GM12878 (cell line): Measurements from ENCODE around the gene CALD1. TPM values are rescaled to one million over a fixed set of nuclear protein-coding genes. Genes with fewer than 3 reads are reported as not detected.

Experiments used
- ATAC-seq: fragments of 200-7000 bp; cut with Tn5 transposase; 3 replicates; pipeline ENCODE4 v1.9.1; 2020; ENCODE audit warnings: mild to moderate bottlenecking, moderate library complexity
- BruUV-seq: library from RNA; stranded (reverse); fragments of 400-500 nt; replicated peaks from 2 replicates; lab custom pipeline; 2021; lab: Mats Ljungman, UMichigan
- CTCF ChIA-PET: fragments of 300-600 bp; sonication (Branson Sonifier 250); formaldehyde crosslinking; extraction: SDS; loops from one replicate; lab custom pipeline; 2021; ENCODE audit warnings: inconsistent platforms; lab: Yijun Ruan, JAX
- POLR2A ChIA-PET: fragments of 350-600 bp; formaldehyde crosslinking; extraction: SDS; loops from one replicate; lab custom pipeline; 2021; ENCODE audit warnings: inconsistent platforms; lab: Charles Lee
- RAD21 ChIA-PET: fragments of 300-600 bp; sonication (Branson Sonifier 250); formaldehyde crosslinking; loops from one replicate; lab custom pipeline; 2023; ENCODE audit warnings: antibody characterized with exemption; ENCODE audit not compliant: unreplicated experiment; lab: Charles Lee
- SMC1A ChIA-PET: fragments of 300-600 bp; sonication (Branson Sonifier 250); formaldehyde crosslinking; loops from one replicate; lab custom pipeline; 2023; ENCODE audit not compliant: unreplicated experiment, uncharacterized antibody; lab: Charles Lee
- DNase-seq: peaks from one replicate; pipeline ENCODE4 v3.0.0-alpha.2; 2011; ENCODE audit warnings: low read depth, low spot score
- FAIRE-seq: peaks from 3 replicates; lab custom pipeline; 2011; peaks lifted over from hg19 to GRCh38; lab: Jason Lieb, UNC
- H2AFZ ChIP-seq: 2 replicates; pipeline ENCODE4 v1.6.0; 2011; ENCODE audit warnings: low read depth, low read length, control low read depth; ENCODE audit not compliant: control insufficient read depth
- H3K27ac ChIP-seq: 2 replicates; pipeline ENCODE4 v1.5.1; 2011; ENCODE audit warnings: control low read depth; ENCODE audit not compliant: control insufficient read depth, insufficient read depth
- H3K27me3 ChIP-seq, 2 experiments: replicated peaks in 1 of 2; 2 replicates each; pipeline versions ENCODE4 v1.6.0 to v1.6.1; 2011; ENCODE audit warnings: low read length in 1 of 2; ENCODE audit not compliant: control insufficient read depth in 2 of 2, insufficient read depth in 2 of 2
- H3K36me3 ChIP-seq, 2 experiments: 2 replicates each; pipeline ENCODE4 v1.5.1; 2011; ENCODE audit warnings: low read length in 1 of 2; ENCODE audit not compliant: control insufficient read depth in 2 of 2, insufficient read depth in 2 of 2
- H3K4me1 ChIP-seq: 2 replicates; pipeline ENCODE4 v1.6.1; 2011; ENCODE audit warnings: mild to moderate bottlenecking, low read length, moderate library complexity, mixed read lengths; ENCODE audit not compliant: control insufficient read depth, insufficient read depth
- H3K4me2 ChIP-seq: 2 replicates; pipeline ENCODE4 v1.6.0; 2011; ENCODE audit warnings: control low read depth; ENCODE audit not compliant: control insufficient read depth, insufficient read depth
- H3K4me3 ChIP-seq: fragments of 200-600 bp; sonication (generic); 2 replicates; pipeline ENCODE4 v1.5.1; 2016
- H3K79me2 ChIP-seq: 2 replicates; pipeline ENCODE4 v1.6.0; 2011; ENCODE audit warnings: low read length; ENCODE audit not compliant: control insufficient read depth, insufficient read depth
- H3K9ac ChIP-seq: 2 replicates; pipeline ENCODE4 v1.8.0; 2011; ENCODE audit warnings: low read length, control low read depth, mixed read lengths; ENCODE audit not compliant: control insufficient read depth, insufficient read depth
- H3K9me3 ChIP-seq: replicated peaks from 3 replicates; pipeline ENCODE4 v1.5.1; 2011; ENCODE audit warnings: mild to moderate bottlenecking, low read length; ENCODE audit not compliant: control insufficient read depth, insufficient read depth
- H4K20me1 ChIP-seq: 2 replicates; pipeline ENCODE4 v1.6.0; 2011; ENCODE audit not compliant: control insufficient read depth, insufficient read depth
- CBFB ChIP-seq: IDR thresholded peaks from 2 replicates; pipeline ENCODE4 v1.6.1; 2016; ENCODE audit warnings: antibody characterized with exemption, low read depth
- CBX3 ChIP-seq: fragments of 200-600 bp; sonication (generic); IDR thresholded peaks from 2 replicates; pipeline ENCODE4 v1.6.1; 2016; ENCODE audit warnings: low read depth, borderline replicate concordance
- CREB1 ChIP-seq: IDR thresholded peaks from 2 replicates; pipeline ENCODE4 v1.6.1; 2012; ENCODE audit warnings: low read depth, mild to moderate bottlenecking, inconsistent platforms
- DPF2 ChIP-seq: fragments of 450-650 bp; IDR thresholded peaks from 2 replicates; pipeline ENCODE4 v1.6.1; 2017; ENCODE audit warnings: mild to moderate bottlenecking
- EED ChIP-seq: sonication (generic); IDR thresholded peaks from 2 replicates; pipeline ENCODE4 v1.6.1; 2016; ENCODE audit warnings: antibody characterized with exemption, low read depth
- ETV6 ChIP-seq, 2 experiments: fragments of 450-650 bp in 1 of 2; IDR thresholded peaks in 1 of 2; conservative IDR thresholded peaks in 1 of 2; 2 replicates each; pipeline ENCODE4 v1.6.1; 2014; ENCODE audit warnings: antibody characterized with exemption in 1 of 2, borderline replicate concordance in 1 of 2, low read depth in 1 of 2, mild to moderate bottlenecking in 1 of 2, moderate library complexity in 1 of 2
- HDAC6 ChIP-seq: fragments of 200-600 bp; sonication (generic); IDR thresholded peaks from one replicate; pipeline ENCODE4 v1.8.0; 2017; ENCODE audit warnings: antibody characterized with exemption; ENCODE audit not compliant: unreplicated experiment
- IRF4 ChIP-seq: IDR thresholded peaks from 2 replicates; pipeline ENCODE4 v1.6.1; 2011; ENCODE audit warnings: low read depth, low read length
- LARP7 ChIP-seq: fragments of 450-650 bp; IDR thresholded peaks from 2 replicates; pipeline ENCODE4 v1.6.1; 2017; ENCODE audit warnings: mild to moderate bottlenecking
- MAX ChIP-seq: IDR thresholded peaks from 2 replicates; pipeline ENCODE4 v1.6.1; 2012; ENCODE audit warnings: low read depth, low read length, improper control_type of control experiment
- NFXL1 ChIP-seq: fragments of 450-650 bp; IDR thresholded peaks from 2 replicates; pipeline ENCODE4 v1.6.1; 2017; ENCODE audit warnings: antibody characterized with exemption, mild to moderate bottlenecking, borderline replicate concordance
- NR2C1 ChIP-seq: fragments of 450-650 bp; IDR thresholded peaks from 2 replicates; pipeline ENCODE4 v1.6.1; 2017; ENCODE audit warnings: antibody characterized with exemption, mild to moderate bottlenecking, moderate library complexity
- SP1 ChIP-seq: IDR thresholded peaks from one replicate; pipeline ENCODE4 v1.6.1; 2011; ENCODE audit warnings: low read depth, low read length
- SUZ12 ChIP-seq: fragments of 200-600 bp; sonication (generic); IDR thresholded peaks from one replicate; pipeline ENCODE4 v1.6.1; 2018; ENCODE audit warnings: antibody characterized with exemption, mild to moderate bottlenecking; ENCODE audit not compliant: unreplicated experiment
- WRNIP1 ChIP-seq: IDR thresholded peaks from 2 replicates; pipeline ENCODE4 v1.6.1; 2011; ENCODE audit warnings: low read depth, low read length, improper control_type of control experiment, borderline replicate concordance
- YBX1 ChIP-seq: fragments of 450-650 bp; IDR thresholded peaks from 2 replicates; pipeline ENCODE4 v1.6.1; 2016; ENCODE audit warnings: antibody characterized with exemption
- ZNF384 ChIP-seq: IDR thresholded peaks from 2 replicates; pipeline ENCODE4 v1.6.1; 2012; ENCODE audit warnings: low read depth, mild to moderate bottlenecking, low read length, improper control_type of control experiment, borderline replicate concordance
- ZNF687 ChIP-seq: fragments of 450-650 bp; IDR thresholded peaks from 2 replicates; pipeline ENCODE4 v1.6.1; 2017; ENCODE audit warnings: mild to moderate bottlenecking, moderate library complexity
- WGBS: methylation state at CpG from one replicate; pipeline ENCODE4 v1.1.6; 2016; ENCODE audit warnings: low lambda C conversion rate; ENCODE audit not compliant: insufficient replicate concordance, insufficient coverage; ENCODE audit errors: missing lambda C conversion rate; 5-methylcytosine and 5-hydroxymethylcytosine counted together
- in situ Hi-C: fragments of 300-500 bp; cut with MboI; formaldehyde crosslinking; loops from 9 replicates; pipeline ENCODE4 v1.14.3; 2018; ENCODE audit warnings: mixed read lengths
- intact Hi-C: fragments of 100-400 bp; cut with micrococcal nuclease; formaldehyde crosslinking; loops from one replicate; pipeline ENCODE4 v1.14.2; 2022; ENCODE audit not compliant: unreplicated experiment
- polyA plus RNA-seq, 11 experiments: library from polyadenylated mRNA; depleted of rRNA in 4 of 11; unstranded in 6 of 11; stranded (reverse) in 5 of 11; fragments of >200 nt; fragmentation: Nextera tagmentation in 4 of 11; fragmentation: Illumina TruSeq in 1 of 11; extraction: Ambion mirVana in 4 of 11; extraction: Trizol in 1 of 11; gene quantifications; 1 replicate in 1 of 11; 2 replicates in 10 of 11; pipeline versions ENCODE4 v1.2.1 to v1.2.3, GENCODE V29; 2011 to 2016; ENCODE audit warnings: inconsistent platforms in 2 of 11, missing spikeins in 2 of 11, low read depth in 1 of 11
- total RNA-seq, 4 experiments: library from RNA; depleted of rRNA in 3 of 4; stranded (reverse); fragments of >200 nt in 3 of 4; fragmentation: Illumina TruSeq in 1 of 4; extraction: Trizol in 1 of 4; gene quantifications; 2 replicates each; pipeline versions ENCODE4 v1.2.1 to v1.2.3, GENCODE V29; 2013 to 2021
- TF ChIP-seq, protein P1 (sequence below): IDR thresholded peaks from 2 replicates; pipeline ENCODE4 v1.6.1; 2012; ENCODE audit warnings: low read length, inconsistent platforms

The CALD1 gene
- total and polyA plus RNA-seq, 10 of the 15 experiments (the other 5 are each of a cell fraction or from before 2014, with no cell fraction given) = 0.03 to 1.3 (median 0.22) TPM

DNA sequence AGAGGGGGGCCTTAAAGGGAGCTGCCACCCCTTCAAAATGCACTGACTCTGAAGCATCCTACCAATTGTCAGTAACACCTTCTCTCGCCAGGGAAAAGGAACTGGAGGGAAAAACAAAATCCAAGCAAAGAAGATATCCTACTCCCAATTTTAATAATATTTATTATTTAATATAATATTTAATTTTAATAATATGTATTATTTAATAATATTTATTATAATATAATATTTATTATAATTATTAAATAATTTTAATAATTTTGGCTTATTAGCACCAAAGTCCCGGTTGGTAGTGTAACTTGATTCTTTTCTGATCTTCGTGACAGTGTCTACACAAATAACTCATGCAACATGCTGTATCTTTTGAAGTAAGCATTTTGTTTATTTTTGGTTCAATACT is 148.3 kb downstream of the CALD1 start:
- CTCF ChIA-PET = interaction anchor here (0.8 to 1.2 kb wide), 2 partner anchors 16 to 37 kb away, joined by 3 read pairs; no protein-coding TSS in a partner anchor
- no peaks in the 10 kb centered on the region for H3K27me3 ChIP-seq
- POLR2A ChIA-PET = interaction anchor here (0.6 to 1.4 kb wide), 3 partner anchors 14 to 640 kb away, joined by 4 read pairs; no protein-coding TSS in a partner anchor
- SMC1A ChIA-PET = interaction anchor here (0.5 to 2.0 kb wide), 4 partner anchors 8 to 475 kb away, joined by 3 to 6 read pairs (median 4); no protein-coding TSS in a partner anchor
- WGBS = 57% methylated on average over 3 of the region's 3 CpGs
- H3K36me3 ChIP-seq = no peaks in the 10 kb centered on the region
- peaks cover 2% of the 10 kb centered on the region; the same call in 1 of the 2 replicates for H3K4me1 ChIP-seq
- in situ Hi-C loops = no loop called here
- H3K4me3 ChIP-seq = no peak overlapping the region
- H3K9me3 ChIP-seq = no peaks in the 10 kb centered on the region; the same call in 2 of the 3 replicates
- RAD21 ChIA-PET = interaction anchor here (1.1 kb wide), 1 partner anchor 15 kb away, joined by 5 read pairs; no protein-coding TSS in a partner anchor
- no peak overlapping the region for H3K9ac ChIP-seq
- no TSS peak for BruUV-seq
- ATAC-seq (no peak), FAIRE-seq (no peak), DNase-seq (no peak)
- no peaks in the 10 kb centered on the region for H3K79me2 ChIP-seq
- H3K4me2 ChIP-seq = no peak overlapping the region
- no peaks in the 10 kb centered on the region for H4K20me1 ChIP-seq
- TF ChIP-seq EED (no peak), CREB1 (no peak), ZNF687 (no peak), WRNIP1 (no peak), CBFB (no peak), SUZ12 (no peak), SP1 (no peak), LARP7 (no peak), DPF2 (no peak), ZNF384 (no peak), NFXL1 (no peak), YBX1 (no peak), CBX3 (no peak), HDAC6 (no peak), ETV6 (conservative IDR thresholded peaks at IDR 0.05 in 1 of 2, IDR thresholded peaks at IDR 0.05 in 1 of 2; ENCODE audit: borderline replicate concordance in 1 of 2, low read depth in 1 of 2) (no peak), IRF4 (no peak), MAX (no peak), NR2C1 (no peak)
- TF ChIP-seq, protein P1, sequence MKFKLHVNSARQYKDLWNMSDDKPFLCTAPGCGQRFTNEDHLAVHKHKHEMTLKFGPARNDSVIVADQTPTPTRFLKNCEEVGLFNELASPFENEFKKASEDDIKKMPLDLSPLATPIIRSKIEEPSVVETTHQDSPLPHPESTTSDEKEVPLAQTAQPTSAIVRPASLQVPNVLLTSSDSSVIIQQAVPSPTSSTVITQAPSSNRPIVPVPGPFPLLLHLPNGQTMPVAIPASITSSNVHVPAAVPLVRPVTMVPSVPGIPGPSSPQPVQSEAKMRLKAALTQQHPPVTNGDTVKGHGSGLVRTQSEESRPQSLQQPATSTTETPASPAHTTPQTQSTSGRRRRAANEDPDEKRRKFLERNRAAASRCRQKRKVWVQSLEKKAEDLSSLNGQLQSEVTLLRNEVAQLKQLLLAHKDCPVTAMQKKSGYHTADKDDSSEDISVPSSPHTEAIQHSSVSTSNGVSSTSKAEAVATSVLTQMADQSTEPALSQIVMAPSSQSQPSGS = no peak
- no peak overlapping the region for H3K27ac ChIP-seq
- H2AFZ ChIP-seq = no peak overlapping the region
- intact Hi-C loops = no loop called here
